ENCODE measurements around the gene COPZ1.
"Not testable (repeated sequence)": the region's sequence is repeated elsewhere in the genome, so short reads cannot be mapped to it uniquely, and the experiment has no call there.

COPZ1 gene

DNA sequence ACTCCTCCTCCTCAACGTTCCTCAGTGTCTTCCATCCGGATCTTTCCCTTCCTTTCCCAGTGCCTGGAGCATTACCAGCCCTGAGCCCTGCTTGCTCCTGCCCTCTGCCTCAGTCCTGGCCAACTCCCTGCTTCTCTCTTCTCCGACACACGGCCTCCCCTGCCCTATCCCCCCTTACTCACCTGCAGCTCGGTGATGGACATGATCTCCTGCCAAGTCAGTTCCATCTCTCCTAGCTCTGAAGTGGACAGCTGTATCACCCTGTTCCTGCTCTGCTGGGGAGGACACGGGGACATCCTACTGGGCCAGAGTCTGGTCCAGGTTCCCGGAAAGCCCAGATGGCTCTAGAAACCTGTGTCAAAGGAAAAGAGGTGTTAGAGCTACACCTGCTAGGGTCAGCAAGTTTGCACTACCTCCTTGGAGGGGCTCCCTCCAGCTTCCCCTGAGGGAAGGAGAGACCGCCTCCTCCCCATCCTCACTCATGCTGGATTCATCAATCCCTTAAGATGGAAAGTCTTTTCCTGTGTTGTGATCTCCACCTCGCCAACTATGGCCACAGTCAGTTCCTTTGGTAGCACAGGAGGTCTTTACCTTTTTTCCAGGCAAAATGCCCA, 29.9 kb upstream of the COPZ1 start:
- no peak for DNase-seq

DNA sequence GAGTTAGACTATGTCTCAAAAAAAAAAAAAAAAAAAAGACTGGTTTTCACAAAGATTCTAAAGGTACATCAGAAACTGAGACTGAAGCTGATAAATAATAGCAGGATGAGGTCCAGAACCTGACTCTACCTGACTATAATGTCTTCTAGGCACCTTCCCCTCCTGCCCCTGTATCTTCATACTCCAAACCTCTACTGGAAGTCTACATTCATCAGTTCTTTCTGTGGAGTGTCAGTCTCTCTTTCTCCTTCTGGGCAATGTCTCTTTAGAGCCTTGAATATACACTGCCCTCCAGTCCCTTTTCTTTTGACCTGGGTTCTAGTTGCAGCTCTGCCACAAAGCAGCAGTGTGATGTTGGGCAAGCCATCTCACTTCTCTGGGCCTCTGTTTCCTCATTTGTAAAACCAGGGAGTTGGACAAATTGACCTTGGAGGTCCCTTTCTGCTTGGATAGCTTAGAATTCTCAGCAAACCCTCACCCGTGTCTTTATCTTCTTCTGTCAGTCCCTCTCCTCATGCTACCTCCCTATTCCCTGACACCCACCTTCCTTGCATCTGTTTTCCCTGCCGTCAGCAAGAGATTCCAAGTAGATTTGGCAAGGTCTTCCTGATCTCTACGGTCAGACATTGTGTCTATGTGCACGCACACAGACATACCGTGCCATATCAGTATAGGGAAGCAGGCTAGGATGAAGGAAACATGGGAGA, 28.4 kb upstream of the COPZ1 start:
- peak; percentile 56 for DNase-seq

DNA sequence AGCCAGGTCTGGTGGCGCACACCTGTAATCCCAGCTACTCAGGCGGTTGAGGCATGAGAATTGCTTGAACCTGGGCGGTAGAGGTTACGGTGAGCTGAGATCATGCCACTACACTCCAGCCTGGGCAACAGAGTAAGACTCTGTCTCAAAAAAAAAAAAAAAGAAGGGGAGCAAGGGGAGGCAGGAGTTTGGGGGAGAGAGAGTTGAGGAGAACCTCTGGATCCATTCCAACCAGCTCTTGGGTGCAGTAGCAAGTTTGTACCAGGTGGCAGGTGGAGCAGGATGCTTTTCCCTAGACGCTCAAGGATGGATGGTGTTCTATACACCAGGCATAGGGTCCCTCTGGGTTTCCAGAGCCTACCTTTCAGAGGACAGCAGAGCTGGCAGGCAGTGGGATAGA, 26.0 kb upstream of the COPZ1 start:
- peak; percentile 75 for DNase-seq

DNA sequence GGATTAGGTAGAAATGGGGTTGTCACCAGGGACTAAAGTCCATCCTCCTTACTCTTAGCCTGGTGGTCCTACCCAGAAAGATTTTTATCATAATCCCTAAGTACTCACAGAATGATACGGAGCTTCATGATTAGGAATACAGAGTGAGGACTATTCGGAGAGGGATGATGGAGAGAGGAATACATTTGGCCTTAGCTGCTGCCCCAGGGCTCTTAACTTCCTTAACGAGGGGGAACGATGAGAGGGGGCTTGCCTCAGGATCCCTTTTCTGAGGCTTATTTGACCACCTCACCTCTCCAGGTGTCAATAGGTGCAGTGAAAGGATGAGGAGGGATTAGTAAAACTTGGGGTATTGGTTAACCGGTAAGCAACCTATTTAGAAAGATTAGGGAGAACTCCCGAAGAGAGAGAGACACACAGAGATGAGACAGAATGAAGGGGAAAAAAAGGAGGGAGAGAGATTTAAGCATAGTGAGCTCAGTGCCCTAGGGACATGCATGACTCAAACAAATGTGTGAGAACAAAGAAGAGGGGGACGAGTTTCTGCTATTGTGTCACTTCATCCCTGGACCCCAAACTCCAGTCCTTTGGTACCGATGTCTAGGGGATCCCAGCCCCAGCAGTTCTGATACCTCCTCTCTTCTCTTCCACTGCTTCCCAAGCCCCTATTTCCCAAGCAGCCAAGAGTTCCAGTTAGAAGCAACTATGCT, 25.3 kb upstream of the COPZ1 start:
- DNase-seq, result peak; percentile 24

DNA sequence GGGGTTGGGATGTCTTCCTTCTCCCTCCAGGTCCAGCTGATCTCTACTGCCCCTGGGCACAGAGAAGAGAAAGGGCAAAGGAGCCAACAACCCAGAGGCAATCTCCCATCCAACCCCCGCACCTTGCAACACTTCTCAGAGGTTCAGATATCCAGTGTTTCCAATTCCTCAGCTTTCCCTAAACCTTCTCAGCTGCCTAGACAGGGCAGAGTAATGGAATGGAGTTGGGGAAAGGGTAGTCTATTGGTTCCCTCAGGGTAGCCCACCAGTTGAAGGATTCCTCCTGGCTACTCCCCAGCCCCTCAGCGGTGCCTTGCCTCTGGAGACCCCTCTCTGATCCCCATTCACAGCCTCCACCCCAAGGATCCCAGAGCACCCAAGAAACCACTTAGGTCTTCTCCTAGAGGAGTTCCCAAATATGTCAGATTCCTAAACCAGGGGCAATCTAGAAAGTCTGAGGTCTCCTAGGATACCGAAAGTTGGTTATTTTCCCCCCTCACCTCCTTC, 24.7 kb upstream of the COPZ1 start:
- DNase-seq, result peak; percentile 49

DNA sequence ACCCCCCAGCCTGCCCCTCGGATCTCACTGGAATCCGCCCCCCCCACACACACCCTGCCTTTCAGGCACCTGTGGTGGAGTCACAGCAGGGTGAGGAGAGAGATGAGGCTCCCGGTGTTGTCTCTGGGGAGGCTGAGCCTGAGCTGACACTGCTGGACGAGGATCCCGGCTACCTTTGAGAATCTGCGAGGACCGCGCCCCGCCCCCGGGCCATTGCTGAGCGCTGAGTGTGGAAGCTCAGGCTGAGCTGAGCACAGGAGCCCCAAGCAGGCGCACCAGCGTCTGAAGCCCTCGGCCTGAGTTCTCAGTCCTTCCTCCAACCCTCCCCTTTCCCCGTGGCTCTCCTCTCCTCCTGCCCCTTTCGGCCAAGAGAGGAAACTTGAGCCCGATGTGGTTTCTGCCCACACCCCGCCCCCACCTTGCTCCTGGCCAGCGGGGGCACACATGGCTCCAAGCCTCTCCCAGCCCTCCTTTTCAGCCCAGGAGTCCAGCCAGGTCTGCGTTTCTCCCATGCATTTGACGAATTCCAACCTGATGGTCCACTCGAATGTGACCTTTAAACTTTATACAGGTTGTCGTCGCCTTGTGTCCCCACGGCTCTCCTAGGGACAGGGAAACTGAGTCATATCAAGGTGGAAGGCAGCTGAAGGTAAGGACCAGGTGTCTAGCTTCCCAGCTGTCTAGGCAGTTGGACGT, 24.1 kb upstream of the COPZ1 start, which contains the start of gene NFE2:
Gene NFE2 (minus strand): TSS at position 284 of the 696 bp plus-strand sequence. CDS start 5,767 bp downstream, outside the sequence.
- peak; percentile 98 for DNase-seq

DNA sequence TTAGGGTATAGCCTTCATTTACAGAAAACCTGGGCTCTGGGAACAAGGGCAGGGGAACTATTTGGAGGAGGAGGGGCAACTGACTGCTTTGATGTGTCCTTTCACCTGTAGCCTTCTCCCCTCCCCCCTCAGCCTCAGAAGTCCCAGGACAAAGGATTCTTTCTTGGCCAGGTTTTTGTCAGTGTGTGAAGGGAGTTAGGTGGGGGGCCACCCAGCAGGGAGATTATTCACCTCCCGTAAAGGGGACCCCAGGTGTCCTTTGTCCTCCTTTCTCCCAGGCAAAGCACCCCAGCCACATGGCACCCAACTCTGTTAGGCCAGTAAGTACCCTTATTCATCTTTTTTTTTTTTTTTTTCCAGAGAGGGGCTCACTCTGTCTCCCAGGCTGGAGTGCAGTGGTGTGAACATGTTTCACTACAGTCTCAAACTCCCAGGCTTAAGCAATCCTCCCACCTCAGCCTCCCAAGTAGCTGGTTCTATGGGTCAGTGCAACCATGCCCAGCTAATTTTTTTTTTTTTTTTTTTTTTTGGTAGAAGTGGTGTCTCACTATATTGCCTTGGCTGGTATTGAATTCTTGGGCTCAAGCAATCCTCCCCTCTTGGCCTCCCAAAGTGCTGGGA, 23.4 kb upstream of the COPZ1 start:
- DNase-seq, result peak; percentile 44

DNA sequence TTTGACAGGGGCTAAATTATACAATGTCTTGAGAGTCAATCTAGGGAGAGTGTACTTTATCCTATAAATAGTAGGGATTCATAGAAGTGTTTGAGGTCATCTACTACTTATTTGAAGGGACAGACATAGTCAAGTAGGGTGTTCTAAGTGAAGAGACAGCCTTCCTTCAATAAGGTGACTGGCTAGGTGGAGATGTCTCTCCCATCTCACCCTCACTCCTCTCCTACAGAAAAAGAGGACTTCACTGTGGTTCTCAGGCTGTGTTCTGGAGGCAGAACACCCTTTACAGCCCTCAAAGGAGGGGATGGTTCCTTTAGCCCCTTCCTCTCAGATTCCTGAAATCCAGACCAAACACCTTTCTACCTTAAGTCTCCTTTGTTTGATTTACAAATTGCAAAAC, 21.3 kb upstream of the COPZ1 start:
- DNase-seq, result peak; percentile 30

DNA sequence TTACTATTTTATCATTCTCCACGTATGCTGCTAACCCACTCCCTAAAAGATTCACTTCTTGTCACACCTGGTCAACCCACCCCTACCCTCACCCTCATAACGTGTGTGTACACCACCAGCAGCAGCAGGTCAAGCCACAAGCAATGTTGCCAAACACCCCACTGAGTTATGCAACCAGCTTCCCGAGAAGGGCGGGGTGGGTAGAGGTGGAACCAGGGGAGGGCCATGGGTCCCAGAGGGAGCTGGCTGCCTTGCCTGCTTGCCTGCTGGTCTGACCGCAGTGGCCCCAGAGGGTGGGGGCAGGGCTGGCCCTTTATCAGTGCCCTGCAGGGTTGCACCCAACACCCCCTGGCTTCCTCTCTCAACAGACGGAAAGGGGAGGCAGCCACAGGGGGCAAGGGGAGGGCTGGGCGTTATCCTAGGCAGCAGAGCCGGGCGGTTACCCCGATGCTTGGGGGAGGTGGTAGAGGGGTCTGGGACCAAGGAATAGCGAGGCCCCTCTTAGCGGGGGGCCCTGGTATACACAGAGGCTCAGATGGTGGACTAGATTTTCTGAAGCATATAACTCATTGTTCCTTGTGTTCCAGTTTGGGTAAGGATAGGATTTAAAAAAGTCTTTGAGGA, 20.6 kb upstream of the COPZ1 start:
- peak; percentile 100 for DNase-seq

DNA sequence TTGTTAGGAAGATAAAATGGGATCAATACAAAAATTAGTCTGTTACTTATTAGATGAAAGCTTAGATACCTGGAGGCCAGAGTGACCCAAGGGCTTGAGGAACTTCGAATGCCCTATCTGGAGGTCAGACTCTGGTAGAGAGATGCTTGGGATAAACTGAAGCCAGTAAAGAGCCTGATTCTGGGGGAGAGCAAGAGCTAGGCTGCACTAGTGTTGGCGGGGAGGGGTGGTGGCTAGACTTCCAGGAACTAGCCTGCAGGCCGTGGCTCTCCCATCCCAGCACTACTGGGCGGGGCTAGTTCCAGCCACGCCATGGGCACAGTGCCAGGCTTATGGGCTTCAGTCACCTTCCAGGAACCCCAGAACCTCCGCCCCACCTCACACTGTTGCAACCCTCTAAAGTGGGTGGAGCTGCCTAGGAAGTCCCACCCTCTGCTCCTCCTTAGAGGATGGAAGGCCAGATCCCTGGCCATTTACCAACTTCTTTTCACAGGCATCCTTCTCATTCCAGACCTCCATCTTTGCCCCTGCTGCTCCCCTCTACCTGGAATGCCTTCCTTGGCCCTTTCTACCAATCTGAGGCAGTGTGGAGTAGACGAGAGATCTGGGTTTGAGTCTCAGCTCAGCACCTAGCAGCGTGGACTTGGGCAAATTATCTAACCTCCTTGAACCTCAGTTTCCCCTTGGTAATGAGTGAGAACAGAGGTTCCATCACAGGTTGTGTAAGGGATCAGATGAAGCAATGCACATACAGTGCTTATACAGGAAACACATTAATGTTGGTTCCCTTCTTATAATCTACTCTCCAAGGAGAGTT, 17.8 kb upstream of the COPZ1 start:
- peak; percentile 100 for DNase-seq

DNA sequence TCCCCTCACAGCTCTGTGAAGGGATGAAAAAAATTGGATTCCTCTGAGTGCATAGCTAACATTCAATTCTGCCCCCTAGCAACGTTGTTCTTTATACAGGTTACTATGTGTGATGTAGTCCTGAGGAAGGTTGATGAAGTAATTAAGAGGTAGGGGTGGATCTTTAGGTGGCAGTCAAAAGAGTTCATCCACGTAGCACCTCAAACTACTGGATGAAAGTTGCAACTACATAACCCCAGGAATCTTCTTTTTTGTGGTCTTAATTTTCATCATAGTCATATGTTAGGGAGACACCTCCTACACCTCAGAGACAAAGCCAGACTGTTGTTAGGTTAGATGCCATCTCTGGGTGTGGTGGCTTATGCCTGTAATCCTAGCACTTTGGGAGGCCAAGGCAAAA, 13.9 kb upstream of the COPZ1 start:
- peak; percentile 34 for DNase-seq

DNA sequence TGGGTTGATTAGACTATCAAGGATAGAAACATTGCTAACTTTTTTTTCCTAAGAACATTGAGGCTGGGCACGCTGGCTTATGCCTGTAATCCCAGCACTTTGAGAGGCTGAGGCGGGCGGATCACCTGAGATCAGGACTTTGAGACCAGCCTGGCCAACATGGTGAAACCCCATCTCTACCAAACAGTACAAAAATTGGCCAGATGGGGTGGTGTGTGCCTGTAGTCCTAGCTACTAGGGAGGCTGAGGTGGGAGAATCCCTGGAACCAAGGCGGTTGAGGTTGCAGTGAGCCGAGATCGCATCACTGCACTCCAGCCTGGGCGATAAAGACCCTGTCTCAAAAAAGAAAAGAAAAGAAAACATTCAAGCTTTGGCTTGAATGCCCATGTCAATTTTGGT, 12.6 kb upstream of the COPZ1 start:
- DNase-seq, result not testable (repeated sequence)

DNA sequence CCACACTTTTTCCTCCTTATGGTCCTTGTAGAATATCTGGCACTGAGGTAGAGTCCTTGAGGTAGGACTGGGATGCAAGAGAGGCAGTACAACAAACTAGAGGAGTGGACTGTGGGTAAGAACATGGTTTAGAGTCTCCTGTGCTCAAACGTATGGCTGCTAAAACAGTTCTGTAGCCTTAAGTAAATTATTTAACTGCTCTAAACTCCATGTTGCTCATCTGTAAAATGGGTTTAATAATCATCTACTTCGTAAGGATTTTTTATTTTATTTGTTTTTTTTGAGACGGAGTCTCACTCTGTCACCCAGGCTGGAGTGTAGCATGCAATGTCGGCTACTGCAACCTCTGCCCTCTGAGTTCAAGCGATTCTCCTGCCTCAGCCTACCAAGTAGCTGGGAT, 3.6 kb upstream of the COPZ1 start:
- DNase-seq, result no peak

DNA sequence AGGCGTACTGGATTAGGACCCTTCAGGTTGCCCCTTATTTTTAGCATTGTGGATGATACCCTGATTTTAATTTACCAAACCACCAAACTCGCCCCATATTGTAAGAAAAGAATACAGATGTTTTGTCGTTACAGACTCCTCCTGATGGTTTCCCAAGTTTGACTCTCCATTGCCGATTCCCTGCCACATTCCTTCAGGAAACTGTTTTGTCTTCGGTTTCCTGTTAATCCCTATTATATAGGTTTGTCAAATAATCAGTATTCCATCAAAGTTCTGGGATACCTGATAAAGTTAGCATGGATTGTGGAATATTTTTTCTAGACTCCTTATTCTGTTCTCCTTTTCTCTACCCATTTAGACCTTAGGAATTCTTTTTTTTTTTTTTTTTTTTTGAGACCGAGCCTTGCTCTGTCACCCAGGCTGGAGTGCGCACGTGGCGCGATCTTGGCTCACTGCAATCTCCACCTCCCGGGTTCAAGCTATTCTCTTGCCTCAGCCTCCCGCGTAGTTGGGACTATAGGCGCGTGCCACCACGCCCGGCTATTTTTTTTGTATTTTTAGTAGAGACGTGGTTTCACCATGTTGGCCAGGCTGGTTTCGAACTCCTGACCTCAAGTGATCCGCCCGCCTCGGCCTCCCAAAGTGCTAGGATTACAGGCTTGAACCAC, 645 bp downstream of the COPZ1 start:
- peak; percentile 24 for DNase-seq

DNA sequence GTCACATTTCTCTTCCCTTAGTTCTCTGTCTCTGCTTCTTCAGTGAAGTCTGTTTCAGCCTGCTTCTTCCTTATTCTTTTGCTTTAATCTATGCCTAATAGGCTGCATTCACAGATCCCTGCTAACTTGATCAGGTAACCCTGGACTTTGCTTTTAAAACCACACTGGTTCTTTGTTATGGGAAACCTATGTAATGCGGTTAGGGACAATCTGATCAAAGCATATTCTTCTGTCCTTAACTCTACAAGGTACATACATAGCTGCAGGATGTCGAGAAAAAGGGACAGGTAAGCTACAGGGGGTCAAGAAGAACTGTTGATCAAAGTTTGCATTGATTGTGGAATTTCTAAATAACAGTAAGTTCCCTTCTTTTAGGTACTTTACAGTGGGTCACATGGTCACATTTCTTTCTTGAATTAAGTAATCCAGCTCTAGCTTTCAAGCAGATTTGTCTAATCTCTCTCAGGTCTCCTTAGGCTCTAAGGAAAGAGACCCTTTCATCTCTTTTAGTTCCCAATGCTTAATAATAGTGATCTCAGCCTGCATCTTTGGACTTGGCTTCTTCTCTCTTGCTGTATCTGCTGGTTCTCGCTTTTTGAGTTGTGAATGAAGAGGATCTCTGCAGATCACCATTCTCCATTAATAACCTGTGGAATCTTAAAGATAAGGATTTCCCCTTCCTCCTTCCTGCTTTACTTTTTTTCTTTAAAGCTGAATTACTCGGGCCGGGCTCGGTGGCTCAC, 3.8 kb downstream of the COPZ1 start:
- peak; percentile 12 for DNase-seq

DNA sequence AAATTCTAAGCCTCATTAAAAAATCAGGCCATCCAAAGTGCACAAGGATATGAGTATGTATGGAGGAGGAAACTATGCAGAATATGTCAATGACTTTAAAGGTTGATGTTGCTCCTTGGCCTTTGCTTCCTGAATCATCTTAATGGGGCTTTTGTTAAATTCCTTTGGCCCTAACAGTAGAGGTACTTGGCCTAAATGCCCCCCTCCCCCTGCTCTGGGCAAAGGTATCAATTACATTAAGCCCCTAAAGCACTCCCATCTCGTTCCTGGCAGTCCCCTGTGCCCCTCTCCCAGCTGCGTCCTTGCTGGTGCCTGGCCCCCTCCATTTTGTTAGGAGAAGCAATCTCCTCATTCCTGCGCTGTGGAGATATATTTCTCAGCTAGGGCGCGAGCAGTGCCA, 4.8 kb downstream of the COPZ1 start:
- DNase-seq, result no peak

DNA sequence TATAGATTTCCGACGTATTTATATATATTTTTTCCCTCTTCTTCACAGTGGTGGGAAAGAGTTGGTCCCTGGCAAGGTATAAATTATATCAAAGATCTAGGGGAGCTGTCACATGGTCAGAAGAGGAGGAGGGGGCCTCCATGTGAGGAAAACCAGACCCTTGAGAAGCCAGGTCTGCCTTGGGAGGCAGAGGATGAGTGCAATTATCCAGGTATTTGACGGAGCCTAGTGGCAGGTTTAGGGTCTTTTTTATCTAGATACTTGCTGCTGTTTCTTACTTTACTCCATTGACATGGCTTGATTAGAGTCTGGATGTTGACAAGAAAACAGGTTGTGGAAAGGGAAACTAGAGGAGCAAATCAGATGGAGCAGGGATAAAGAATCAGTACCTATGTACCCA, 5.5 kb downstream of the COPZ1 start:
- DNase-seq, result no peak

DNA sequence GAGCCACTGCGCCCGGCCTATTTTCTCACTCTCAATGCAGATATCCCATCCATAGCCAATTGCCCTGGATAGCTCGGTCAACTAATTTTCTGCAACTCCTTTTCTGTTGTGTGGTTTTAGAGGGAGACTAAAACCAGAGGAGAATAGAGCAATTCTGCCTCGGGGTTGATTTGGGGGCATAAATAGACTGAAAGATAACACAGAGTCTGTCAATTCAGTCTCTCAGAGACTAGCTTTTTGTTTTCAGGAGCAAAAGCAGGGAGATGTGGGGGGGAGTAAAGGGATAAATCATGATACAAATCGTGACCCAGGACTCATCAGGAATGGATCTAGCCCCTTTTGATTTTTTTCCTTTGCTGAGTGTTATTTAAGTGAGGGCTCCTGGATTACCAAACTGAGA, 6.5 kb downstream of the COPZ1 start:
- no peak for DNase-seq

DNA sequence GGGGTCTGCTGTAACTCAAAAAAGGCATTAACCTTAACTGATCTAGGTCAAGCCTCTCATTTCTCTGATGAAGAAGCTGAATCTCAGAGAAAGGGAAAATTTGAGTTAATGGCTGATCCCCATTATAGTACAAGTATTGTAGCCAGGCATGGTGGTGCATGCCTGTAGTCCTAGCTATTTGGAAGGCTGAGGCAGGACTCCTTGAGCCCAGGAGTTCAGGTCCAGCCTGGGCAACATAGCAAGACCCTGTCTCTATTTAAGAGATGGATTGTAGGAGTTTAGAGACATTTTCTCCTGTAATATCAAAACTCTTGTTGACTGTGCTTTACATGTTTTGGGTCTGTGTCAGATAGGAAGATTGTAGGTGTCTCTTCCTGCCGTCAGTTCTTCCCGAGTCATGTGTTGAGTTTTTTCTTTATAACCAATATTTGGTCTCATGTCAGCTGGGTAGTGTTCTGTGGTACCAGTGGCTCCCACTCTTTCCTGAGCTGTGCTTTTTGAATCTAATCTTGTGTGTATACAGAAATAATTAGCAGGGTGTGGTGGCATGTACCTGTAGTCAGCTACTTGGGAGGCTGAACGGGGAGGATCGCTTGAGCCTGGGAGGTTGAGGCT, 8.6 kb downstream of the COPZ1 start:
- no peak for DNase-seq

Data from hematopoietic multipotent progenitor cell treated with erythropoietin and hydrocortisone succinate and interleukin-3 and kit ligand, for 4 days (in vitro differentiated cells).